AG04449 (cell line): ENCODE results near the gene NAA35.
"Not testable (repeated sequence)": the region's sequence is repeated elsewhere in the genome, so short reads cannot be mapped to it uniquely, and the experiment has no call there.

Experiments used
- CTCF ChIA-PET: fragments of 350-600 bp; formaldehyde crosslinking; extraction: SDS; loops from one replicate; lab custom pipeline; 2021; ENCODE audit warnings: antibody characterized with exemption; lab: Yijun Ruan, JAX
- POLR2A ChIA-PET: fragments of 400-600, 350-600 bp; formaldehyde crosslinking; extraction: SDS; loops from one replicate; lab custom pipeline; 2020; ENCODE audit warnings: antibody characterized with exemption, inconsistent platforms; lab: Yijun Ruan, JAX
- DNase-seq: peaks from one replicate; pipeline ENCODE4 v3.0.0-alpha.2; 2010; ENCODE audit warnings: low read depth, low spot score
- H3K4me3 ChIP-seq: 2 replicates; pipeline ENCODE4 v1.5.1; 2011; ENCODE audit warnings: low read depth, mild to moderate bottlenecking, control low read depth, low read length
- TF ChIP-seq, protein P1 (sequence below): IDR thresholded peaks from one replicate; pipeline ENCODE4 v1.5.1; 2011; ENCODE audit warnings: mild to moderate bottlenecking, moderate library complexity, low read length, control low read depth, inconsistent platforms; ENCODE audit not compliant: insufficient read depth; ENCODE audit errors: missing control alignments

Gene NAA35

DNA sequence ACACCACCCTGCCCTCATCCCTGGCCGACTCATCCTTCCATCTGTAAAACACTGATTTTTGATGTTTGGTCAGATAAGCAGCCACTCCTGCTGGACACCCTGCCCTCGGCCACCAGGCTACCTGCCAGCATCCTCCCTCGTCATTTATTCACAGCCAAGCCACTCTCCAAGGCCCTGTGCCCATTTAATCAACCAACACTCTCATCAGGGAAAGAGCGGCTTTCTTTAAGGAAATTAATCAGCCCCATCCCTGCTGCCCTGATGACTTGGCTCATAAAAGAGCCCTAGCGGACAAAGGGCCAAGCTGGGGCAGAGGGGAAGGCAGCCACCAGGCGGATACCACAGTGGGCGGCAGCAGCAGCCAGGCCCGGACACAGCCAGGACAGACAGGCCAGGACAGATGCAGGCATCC, 106.0 kb downstream of the NAA35 start:
- TF ChIP-seq, protein P1, sequence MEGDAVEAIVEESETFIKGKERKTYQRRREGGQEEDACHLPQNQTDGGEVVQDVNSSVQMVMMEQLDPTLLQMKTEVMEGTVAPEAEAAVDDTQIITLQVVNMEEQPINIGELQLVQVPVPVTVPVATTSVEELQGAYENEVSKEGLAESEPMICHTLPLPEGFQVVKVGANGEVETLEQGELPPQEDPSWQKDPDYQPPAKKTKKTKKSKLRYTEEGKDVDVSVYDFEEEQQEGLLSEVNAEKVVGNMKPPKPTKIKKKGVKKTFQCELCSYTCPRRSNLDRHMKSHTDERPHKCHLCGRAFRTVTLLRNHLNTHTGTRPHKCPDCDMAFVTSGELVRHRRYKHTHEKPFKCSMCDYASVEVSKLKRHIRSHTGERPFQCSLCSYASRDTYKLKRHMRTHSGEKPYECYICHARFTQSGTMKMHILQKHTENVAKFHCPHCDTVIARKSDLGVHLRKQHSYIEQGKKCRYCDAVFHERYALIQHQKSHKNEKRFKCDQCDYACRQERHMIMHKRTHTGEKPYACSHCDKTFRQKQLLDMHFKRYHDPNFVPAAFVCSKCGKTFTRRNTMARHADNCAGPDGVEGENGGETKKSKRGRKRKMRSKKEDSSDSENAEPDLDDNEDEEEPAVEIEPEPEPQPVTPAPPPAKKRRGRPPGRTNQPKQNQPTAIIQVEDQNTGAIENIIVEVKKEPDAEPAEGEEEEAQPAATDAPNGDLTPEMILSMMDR = no peak
- CTCF ChIA-PET = no interaction called here
- no peak for DNase-seq
- POLR2A ChIA-PET = interaction anchor here (0.7 kb wide), 1 partner anchor 188 kb away, joined by 3 read pairs; no protein-coding TSS in a partner anchor
- H3K4me3 ChIP-seq = no peak overlapping the region

DNA sequence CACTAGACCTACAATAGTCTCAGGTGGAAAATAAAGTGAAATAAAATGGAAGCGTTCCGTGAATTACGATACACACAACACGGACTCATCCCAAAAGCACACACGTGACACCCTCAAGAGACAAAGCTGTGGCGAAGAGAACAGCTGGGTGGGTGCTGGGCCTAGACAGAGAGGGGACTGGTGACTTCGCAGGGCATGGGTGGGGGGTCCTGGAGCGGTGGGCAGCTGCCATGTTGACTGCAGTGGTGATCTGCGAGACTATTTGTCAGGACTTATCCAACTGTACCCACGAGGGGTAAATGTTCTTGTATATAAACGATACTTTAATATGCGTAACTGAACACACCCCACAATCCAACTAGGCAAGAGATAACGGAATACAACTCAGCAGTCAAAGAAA, 106.4 kb downstream of the NAA35 start:
- DNase-seq = no peak
- ChIA-PET CTCF (no interaction called here), POLR2A (no interaction called here)
- H3K4me3 ChIP-seq = no peak overlapping the region
- TF ChIP-seq, protein P1 = no peak

- POLR2A ChIA-PET, CTCF ChIA-PET, H3K4me3 ChIP-seq, DNase-seq: not testable (repeated sequence)
These were observed 107.2 kb downstream of the NAA35 start for GRCh38 chr9:86048018-86048742.

DNA sequence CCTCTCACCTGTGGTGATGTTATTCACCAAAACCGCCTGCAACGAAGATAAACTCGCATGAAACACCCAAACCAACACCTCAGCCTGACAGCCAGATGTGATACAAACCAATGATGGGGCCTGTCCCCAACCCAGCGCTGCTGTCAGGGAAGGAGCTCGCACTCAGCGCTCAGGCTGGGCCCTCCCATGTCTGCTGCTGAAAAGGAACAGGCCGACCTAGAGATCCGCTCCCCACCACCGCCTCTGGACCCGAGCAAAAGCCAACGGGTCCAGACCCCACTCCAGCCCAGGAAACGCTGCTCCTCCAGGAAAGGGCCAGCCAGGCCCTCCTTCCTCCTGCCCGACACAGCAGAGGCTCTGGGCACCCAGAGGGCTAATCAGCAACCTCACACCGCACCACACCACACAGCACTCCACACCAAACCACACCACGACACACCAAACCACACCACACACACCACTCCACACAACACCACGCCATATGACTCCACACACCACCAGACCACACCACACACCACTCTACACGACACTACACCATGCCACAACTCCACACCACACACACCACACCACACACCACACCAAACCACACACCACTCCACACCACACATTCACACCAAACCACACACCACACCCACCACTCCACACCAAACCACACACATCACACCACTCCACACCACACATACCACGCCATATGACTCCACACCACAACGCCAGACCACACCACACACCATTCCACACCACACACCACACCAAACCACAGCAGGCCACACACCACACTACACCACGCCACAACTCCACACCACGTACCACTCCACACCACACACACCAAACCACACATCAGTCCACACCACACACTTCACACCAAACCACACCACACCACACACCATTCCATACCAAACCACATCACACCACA, 111.9 kb downstream of the NAA35 start:
- no peak for DNase-seq
- no peak overlapping the region for H3K4me3 ChIP-seq
- ChIA-PET POLR2A (no interaction called here), CTCF (no interaction called here)
- TF ChIP-seq, protein P1 = no peak

- H3K4me3 ChIP-seq = no peak overlapping the region
- DNase-seq = no peak
- ChIA-PET POLR2A (no interaction called here), CTCF (interaction anchor here (1.5 to 1.6 kb wide), 2 partner anchors 12 to 13 kb away, joined by 3 read pairs; no protein-coding TSS in a partner anchor)
- TF ChIP-seq, protein P1 = no peak
These were observed 113.7 kb downstream of the NAA35 start for GRCh38 chr9:86054695-86055094.

- TF ChIP-seq, protein P1 = no peak
- POLR2A ChIA-PET = no interaction called here
- CTCF ChIA-PET = no interaction called here
- no peak overlapping the region for H3K4me3 ChIP-seq
- DNase-seq = no peak
These were observed 116.5 kb downstream of the NAA35 start for GRCh38 chr9:86057491-86057890.
